ENCODE data around the gene SEPTIN6.
"Not testable (repeated sequence)": the region's sequence is repeated elsewhere in the genome, so short reads cannot be mapped to it uniquely, and the experiment has no call there.

The SEPTIN6 gene

DNA sequence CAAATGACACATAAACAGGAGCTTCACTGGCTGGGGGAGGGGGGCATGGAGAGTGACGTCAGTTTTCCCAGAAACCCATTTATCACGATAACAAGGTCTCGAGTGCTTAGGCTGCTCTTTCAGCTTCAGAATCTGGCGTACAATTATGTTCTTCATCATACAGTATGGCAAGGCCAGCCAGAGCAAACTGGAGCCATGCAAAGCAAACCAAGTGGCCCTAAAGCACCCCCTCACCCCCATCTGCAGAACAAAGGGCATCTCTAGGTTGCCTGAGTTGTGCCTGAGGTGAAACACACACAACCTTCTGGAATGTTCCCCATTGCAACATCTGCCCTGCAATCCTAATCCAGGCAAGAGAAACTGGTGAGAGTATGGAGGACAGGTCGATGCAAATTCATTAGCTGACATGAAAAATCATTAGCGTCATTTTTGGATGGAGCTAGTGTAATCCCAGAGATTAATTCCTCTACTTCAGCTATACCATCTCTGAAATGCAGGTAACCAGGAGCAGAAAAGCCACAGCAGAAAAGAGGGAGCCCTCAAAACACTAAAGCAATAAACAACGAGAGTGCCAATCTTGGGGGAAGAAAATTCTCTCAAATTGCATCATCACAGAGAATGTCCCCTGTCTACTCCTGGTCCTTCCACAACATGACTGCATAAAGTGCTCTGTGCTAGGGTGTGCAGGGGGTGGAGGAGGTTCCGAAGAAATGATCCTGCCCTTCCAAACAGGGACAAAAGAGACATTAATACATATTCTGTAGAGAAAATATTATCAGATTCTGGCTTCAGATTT lies 1.8 kb downstream of the SEPTIN6 start:
- no peak for DNase-seq

DNA sequence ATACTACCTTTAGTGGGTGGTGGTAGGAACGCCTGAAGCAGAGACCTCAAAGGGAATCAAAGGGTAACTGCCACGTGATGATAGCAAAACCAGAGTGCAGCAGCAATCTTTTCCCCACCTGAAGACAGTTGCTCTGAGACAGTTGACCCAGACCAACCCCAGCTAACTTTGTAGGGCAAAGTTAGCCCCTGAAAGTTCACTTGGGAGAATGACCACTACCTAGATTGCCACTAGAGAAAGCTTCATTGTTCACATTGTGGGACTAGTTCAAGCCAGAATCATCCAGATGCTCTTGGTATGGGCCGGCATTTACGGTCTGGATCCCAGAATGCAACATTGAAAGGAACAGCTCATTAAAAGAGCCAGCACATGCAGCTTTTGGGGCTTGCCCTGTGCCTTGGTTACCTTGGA lies 4.1 kb downstream of the SEPTIN6 start:
- DNase-seq = no peak

DNA sequence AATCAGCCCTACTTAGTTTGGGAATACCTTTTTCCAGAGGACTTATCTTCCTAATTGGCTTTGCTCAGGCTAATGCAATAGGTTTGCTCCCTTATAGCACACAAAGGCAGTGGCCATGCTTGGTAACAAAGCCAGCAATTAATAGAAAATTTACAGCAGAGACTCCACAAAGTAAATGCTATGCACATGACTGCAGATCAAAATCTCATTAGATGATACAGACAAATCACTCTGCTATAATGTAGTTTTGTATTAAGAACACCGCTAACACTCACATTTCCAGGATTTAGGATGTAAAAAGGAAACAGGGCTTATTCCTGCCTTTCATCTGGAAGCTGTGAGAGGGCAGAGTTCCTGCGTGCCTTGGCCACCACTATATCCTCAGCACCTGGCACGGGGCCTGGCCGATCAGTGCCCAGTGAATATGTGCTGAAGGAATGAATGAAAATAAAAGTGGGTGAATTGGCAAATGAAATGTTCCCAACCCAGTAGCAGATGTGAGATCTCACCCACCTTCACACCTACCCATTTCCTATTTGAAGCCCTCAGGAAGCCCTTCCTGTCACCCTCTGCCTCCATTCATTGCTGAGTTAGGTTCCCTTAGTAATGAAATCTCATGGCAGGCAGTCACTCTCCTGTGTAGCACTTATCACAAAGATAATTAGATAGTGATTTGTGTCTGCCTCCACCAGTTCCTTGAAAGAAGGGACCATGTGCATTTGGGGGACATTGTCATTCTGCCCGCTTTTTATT lies 5.1 kb downstream of the SEPTIN6 start:
- DNase-seq = no peak

DNA sequence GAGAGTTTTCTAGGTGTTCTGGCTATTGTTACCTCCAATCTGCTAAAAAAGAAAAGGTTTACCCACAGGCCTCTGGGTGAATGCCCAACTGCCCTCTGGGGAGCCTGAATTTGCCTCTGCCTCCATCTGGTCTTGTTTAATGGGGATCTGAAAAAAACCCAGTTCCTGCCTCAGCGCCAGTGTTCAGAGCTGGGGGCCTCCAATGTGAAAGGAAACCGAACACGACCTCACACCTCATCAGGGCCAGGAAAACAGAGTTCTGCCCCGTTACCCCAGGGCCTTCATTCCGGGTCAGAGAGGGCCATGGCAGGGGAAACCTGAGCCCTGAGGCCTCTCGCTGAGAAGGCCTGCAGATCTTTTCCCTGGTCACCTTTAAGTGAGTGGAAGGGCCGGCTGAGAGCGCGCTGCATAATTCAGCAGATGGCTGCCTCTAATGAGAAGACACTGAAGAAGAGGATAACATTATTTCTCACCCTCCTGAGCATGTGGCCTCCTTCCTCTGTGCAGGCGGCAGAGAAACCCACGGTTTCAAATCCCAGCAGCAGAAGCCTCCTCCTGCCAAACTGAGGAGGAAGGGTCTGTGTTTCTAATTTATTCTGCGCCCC lies 6.8 kb downstream of the SEPTIN6 start:
- DNase-seq = peak; percentile 78

DNA sequence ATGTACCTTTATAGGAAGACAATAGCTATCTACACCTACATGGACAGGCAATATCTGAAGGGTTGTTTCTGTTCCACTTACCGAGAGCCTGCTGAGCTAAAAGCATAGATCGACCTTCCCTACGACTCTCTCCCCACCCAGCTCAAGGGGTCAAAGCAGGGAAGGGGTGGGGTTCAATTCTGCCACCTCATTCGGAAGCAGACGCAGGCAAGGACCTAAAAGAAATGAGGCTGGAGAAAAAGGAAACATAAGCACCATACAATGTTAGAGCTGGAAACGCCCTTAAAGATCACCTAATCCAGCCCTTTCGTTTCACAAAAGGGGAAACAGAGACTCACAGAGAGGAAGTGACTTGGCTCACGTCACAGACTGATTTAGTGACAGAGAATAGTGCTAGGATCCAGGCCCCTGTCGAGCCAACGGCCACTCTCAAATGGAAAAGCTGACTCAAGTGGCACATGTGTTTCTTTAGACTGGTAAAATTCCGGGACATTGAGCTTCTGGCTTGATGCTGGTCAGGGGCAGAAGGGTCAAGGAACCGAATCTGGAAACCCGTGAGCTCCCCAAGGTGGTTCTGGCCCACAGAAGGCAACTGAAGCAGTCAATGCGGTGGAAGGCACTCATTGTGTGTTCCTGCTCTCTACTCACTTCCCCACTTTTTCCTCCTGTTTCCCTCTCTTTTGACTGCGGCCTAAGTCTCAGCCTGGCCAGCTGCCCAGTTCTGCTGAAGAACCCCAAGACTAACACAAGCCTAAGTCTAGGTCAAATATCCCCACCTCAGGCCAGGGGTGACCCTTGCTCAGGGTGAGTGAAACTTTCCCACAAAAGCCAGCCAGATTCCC lies 7.5 kb downstream of the SEPTIN6 start:
- DNase-seq = no peak

DNA sequence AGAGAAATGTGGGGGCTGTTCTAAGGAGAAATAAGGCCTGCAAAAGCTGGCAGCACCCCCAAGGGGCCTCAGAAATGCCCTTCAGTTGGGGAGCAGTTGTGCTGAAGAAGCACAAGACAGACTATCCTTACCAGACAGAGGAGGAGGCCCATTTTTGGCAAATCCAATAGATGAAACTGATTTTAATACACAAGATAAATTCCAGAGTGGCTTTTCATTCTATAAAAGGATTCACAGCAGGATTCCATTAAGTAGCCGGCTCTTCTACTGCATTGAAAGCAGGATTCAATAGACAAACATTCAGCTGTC lies 8.1 kb downstream of the SEPTIN6 start:
- DNase-seq = no peak

DNA sequence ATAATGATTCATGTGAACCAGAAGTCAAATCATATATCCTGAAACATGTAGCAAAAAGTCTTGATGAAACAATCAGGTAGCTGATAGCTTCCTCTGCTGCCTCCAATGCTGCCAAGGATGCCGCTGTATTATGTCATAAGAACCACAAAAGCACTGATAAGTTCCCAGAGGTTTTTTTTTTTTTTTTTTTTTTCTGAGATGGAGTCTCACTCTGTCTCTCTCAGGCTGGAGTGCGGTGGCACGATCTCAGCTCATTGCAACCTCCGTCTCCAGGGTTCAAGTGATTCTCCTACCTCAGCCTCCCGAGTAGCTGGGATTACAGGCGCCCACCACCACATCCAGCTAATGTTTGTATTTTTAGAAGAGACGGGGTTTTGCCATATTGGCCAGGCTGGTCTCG lies 8.7 kb downstream of the SEPTIN6 start:
- not testable (repeated sequence) for DNase-seq

DNA sequence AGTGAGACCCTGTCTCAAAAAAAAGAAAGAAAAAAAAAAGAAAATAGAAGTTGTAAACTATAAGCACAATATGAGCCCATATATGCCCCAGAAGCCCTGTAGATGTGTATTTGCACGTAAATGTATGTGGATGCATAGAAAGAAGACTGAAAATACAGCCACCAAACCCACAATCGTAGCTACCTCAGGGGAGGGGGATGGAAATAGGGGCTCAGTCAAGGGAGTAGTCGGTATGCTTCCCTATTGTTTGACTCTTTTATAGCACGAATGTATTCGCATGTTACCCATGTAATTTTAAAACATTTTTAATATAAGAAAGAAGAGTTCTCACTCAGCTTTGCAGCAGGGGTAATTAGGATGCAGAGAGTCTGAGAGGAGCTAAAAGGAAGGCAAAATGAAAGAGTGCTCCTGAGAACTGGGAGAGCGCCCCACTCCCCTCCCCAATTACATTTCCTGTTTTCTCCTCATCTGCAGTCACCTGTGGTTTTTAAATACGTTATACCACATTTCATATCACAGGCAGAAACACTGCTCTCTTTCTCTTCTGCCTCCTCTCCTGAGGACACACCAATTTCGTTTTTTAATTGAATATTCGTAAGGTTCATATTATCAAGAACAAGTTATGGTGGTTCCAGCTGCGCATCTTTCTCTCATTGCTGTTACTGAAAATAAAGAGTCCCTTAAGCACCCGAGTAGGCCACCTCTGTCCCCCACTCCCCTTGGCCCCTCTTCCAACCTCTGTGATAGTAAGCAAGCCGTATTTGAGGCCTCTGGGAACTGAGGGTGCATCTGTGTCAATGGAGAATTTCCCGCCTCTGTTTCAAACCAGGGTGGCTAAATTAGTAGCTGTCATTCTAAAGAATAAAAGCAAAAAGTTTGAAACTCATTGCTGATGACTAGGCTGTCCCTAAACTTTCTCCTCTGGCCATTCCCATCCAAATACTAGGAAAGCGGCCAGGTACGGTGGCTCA lies 10.7 kb downstream of the SEPTIN6 start:
- no peak for DNase-seq

DNA sequence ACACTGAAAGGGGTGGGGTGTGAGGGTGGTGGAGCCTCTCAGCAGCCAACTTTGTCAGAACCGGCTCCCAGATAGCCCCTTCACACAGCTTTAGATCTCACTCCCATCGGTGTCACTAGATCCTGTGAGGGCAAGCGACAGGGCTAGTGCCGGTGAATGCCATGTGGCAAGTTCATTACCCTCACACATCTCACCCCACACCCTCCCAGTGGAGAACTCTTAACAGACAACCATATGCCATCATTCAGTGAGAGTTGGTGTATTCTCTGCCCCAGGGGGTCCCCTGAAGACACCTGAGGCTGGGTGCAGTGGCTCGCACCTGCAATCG lies 15.3 kb downstream of the SEPTIN6 start:
- no peak for DNase-seq

DNA sequence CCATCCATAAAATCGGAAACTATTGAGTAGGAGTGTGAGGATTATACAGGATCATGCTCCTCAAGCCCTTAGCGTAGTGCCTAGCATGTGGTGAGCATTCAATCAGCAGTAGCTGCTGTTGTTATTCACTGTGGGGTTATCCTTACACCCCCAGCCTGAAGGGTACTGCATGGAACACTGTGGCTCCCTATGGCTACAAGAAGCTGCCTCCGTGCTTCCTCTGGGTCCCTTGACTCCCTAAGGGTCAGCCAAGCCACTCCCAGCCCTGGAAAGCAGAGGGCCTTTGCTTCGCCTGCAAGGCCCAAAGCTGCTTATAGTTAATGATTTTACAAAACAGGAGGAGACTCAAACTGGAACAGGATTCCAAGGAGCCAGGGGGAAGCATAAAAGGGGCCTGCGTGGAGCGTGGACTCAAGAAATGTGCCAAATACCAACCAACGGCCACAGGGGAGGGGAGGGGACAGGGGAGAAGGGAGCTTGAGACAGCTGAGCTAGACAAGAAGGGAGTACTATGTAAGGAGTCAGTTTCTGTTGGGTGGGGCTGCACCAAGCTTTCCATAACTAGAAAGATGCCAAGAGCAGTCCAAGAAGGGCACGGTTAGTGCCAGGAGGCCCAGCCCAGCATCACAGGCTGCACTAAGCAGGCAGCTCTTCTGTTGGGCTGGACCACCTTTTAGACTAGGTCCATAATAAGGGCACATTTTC lies 15.9 kb downstream of the SEPTIN6 start:
- no peak for DNase-seq

DNA sequence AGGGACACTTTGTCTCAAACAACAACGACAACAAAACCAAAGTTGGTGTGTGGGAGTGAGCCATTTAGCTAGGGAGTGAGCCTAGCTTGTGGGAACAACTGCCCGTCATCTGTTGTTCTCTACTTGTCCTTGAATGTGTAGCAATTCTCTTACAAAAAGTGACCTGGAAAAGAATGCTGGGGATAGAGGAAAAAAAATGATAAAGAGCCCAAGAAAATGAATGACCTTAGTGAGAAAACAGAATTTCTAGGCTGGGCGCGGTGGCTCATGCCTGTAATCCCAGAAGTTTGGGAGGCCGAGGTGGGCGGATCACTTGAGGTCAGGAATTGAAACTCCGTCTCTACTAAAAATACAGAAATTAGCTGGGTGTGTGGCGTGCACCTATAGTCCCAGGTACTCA lies 19.6 kb downstream of the SEPTIN6 start:
- no peak for DNase-seq

DNA sequence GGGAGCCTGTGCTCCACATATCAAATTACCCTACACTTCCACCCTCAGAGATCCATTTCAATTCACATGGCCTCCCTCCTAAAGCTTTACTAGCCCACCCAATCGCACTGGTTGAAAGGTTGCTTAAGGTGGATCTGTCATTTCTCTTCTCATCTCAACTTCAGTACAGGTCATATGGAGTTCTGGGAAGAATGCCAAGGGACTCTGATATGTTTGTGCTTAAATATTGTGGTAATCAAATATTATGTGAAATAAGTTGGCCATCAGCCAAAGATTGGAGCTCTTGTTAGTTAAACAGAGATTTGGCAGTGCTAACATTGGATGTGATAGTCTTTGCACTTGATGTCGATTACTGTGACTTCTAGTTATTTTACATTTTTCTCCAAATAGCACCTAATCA lies 20.5 kb downstream of the SEPTIN6 start:
- DNase-seq = peak; percentile 87

DNA sequence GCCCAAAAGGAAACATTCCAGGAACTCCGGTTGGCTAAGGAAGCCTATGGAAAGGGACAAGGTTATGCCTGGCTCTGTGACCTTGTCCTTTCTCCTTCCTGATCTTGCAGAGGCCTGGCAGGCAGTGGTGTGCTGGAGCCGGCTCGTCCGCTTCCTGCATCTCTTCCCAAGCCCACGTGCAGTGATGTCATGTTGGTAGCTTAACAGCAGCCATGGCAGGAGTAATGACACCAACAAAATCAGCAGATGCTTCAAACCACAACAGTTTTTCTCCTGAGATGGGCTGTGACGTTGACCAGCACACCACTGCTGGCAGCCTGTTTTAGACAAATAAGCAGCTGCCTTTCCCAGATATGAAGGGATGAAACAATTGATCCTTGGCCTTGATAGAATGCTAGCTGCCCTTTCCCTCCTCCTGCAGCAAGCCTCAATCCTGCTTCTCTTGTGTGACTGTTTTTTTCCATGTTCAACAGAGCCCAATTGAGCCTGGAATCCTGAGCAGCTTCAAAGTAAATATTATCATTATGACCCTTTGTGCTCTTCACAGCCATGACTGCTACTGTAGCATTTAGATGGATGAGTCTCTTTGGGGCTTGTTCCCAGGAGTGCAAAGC lies 23.4 kb downstream of the SEPTIN6 start:
- DNase-seq = no peak

DNA sequence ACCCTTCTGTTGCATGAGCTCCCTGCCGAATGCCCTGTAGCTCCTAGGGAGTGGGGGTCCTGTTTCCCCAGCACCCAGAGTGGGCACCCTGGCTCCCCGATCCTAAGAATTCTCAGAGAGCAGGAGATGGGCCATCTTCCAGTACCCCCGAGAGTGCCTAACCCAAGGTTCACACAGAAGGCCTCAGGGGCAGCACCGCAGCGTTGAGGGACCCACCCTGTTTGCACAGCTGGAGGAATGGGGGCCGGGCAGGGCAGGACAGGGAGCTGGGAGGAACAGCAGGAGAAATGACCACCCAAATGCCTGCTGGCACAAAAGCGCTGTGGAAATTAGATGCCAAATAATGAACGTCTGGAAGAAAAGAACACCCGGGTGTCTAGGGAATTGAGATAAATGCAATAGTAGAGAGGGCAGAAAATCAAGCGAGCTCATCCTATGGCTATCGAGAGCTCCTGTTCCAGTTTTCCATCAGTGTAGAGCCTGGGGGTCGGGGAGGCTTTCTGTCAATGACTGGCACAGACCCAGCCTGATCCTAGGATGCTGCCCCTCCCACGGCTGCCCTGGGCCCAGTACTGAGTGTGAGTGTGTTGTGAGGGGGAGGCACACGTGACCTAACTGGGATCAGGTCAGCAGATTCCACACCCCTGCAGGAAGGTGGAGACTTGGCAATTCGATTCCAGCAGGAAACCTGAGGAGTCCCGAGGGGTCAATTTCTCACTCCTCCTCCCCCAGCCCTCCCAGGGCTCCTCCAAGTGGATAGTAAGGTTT lies 25.7 kb downstream of the SEPTIN6 start:
- DNase-seq = peak; percentile 49

DNA sequence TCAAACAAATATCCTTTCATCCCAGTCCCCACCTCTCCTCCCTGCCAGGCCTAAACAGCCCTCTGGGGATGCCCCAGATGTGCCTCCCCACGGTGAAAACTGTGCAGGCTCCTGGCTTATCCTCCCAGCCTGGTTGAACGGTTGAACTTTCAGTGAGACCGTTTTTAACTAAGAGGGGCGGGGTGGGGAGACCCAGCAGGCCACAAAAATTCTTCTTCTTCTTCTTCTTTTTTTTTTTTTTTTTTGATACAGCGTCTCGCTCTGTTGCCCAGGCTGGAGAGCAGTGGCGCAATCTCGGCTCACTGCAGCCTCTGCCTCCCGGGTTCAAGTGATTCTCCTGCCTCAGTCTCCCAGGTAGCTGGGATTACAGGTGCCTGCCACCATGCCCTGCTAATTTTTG lies 28.1 kb downstream of the SEPTIN6 start:
- DNase-seq = not testable (repeated sequence)

DNA sequence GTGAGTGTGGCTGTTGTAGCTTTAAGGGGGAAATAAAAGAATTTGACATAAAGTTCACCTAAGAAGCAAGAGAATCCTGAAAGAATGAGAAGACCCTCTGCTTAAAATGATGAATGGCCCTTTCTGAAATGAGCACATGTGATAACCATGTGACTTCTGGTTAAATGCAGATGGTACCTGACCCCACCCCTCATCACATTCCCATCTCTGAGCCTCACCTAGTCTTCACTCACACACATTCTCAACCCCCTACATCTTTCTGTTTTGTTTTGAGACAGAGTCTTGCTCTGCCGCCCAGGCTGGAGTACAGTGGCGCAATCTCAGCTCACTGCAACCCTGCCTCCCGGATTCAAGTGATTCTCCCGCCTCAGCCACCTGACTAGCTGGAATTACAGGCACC lies 31.5 kb downstream of the SEPTIN6 start:
- DNase-seq = no peak

DNA sequence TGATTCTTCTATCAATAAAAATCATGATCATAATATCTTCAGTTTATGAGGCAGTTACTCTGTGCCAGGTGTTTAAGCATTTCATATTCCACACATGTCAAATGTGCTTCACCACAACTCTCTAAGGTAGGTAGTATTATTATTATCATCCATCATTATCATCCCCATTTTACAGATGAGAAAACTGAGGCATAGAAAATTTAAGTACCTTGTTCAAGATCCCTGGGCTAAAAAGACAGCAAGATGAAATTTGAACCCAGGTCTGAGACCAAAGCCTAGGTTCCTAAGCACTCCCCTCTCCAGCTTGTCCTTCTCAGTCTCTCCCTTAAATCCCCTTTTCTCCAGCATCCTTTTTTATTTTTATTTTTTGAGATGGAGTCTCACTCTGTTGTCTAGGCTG lies 33.4 kb downstream of the SEPTIN6 start:
- no peak for DNase-seq

DNA sequence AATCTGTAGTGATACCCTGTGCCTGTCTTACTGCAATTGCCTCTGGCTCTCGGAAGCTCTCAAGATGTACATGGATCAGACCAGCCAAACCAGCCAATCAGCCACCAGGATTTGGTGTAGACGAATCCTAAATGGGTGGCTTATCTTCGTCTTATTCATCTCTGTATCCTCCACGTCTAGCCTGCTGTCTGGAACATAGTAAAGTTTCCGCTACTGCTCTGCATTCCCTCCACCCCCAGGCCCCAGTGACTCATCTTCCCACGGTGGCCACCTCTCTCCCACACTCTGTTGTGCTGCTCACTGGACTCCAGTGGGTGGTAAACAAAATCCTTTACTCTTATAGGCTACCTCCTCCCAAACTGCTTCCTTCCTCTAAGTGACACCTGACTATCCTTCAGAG lies 37.8 kb downstream of the SEPTIN6 start:
- DNase-seq = no peak

DNA sequence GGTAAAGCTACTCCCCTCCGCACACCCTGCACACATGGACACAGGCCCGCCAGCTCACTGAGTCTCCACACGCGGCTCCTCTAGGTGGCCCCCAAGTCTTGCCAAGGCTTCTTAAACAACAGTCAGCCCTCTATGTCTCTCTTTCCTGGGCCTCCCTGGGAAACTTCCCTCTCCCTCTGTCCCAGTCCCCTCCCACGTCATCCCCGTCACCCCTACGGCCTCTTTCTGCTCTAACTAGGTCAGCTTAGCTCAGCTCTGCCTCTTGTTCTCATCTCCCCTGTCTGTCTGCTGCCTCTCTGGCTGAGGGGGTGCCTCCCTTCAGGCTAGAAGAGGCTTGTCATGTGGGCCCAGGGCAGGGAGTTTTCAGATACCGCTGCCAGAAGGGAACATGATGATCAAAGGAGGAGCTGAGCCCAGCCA lies 38.8 kb downstream of the SEPTIN6 start:
- DNase-seq = no peak

DNA sequence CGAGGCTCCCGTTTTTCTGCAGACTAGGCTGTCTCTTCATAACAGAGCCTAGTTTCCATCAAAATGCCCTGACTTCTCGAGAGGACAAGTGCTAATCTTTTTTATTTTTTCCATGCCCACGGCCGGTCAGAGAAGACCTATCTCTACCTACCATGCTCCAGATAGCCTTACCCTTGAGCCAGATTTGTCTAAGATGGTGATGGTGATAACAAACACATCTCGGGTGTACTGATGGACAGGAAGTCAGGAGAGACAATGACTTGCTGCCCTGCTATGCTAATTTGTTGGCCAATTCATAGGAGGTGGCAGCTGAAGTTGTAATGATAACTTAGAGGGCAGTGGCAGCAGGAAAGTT lies 44.6 kb downstream of the SEPTIN6 start:
- DNase-seq = no peak

Data from NCI-H2171 (cell line).